IMR-90 (cell line): ENCODE data around the gene RNF223. TPM values are rescaled to one million over a fixed set of nuclear protein-coding genes. Genes with fewer than 3 reads are reported as not detected.

Experiments
- ATAC-seq: fragments of 200-7000 bp; cut with Tn5 transposase; 2 replicates; pipeline ENCODE4 v1.9.1; 2020; ENCODE audit warnings: low read depth, mild to moderate bottlenecking, moderate library complexity
- BruUV-seq: library from RNA; stranded (reverse); fragments of 400-500 nt; replicated peaks from 2 replicates; lab custom pipeline; 2021; lab: Mats Ljungman, UMichigan
- CTCF ChIA-PET: fragments of 300-600 bp; formaldehyde crosslinking; extraction: SDS; loops from one replicate; lab custom pipeline; 2021; ENCODE audit warnings: antibody characterized with exemption; lab: Yijun Ruan, JAX
- POLR2A ChIA-PET: fragments of 300-600 bp; sonication (Branson Sonifier 250); formaldehyde crosslinking; loops from one replicate; lab custom pipeline; 2022; ENCODE audit warnings: antibody characterized with exemption; ENCODE audit not compliant: unreplicated experiment; lab: Charles Lee
- DNase-seq: peaks from one replicate; pipeline ENCODE4 v3.0.0; 2013
- H2AFZ ChIP-seq: replicated peaks from 2 replicates; pipeline ENCODE3; 2013; ENCODE audit warnings: low read length, mild to moderate bottlenecking; ENCODE audit not compliant: poor library complexity
- H2AK5ac ChIP-seq: 2 replicates; pipeline ENCODE4 v1.6.1; 2013; ENCODE audit warnings: low read depth, low read length, inconsistent platforms
- H2AK9ac ChIP-seq: replicated peaks from 2 replicates; pipeline ENCODE3; 2013; ENCODE audit warnings: mild to moderate bottlenecking, low read depth, low read length, moderate library complexity; ENCODE audit not compliant: poor library complexity
- H2BK120ac ChIP-seq: 2 replicates; pipeline ENCODE4 v1.6.1; 2013; ENCODE audit warnings: low read depth, low read length, inconsistent platforms
- H2BK15ac ChIP-seq: 3 replicates; pipeline ENCODE4 v1.6.1; 2013; ENCODE audit warnings: low read depth, low read length, inconsistent platforms
- H2BK20ac ChIP-seq: 2 replicates; pipeline ENCODE4 v1.6.1; 2013; ENCODE audit warnings: low read depth, mild to moderate bottlenecking, inconsistent platforms, low read length, moderate library complexity
- H2BK5ac ChIP-seq: 2 replicates; pipeline ENCODE4 v1.6.1; 2013; ENCODE audit warnings: mild to moderate bottlenecking, low read depth, low read length, inconsistent platforms; ENCODE audit not compliant: poor library complexity, severe bottlenecking
- H3K14ac ChIP-seq: replicated peaks from 2 replicates; pipeline ENCODE4 v1.6.1; 2013; ENCODE audit warnings: low read depth, low read length, inconsistent platforms
- H3K18ac ChIP-seq: 2 replicates; pipeline ENCODE4 v1.6.1; 2013; ENCODE audit warnings: low read depth, low read length, control low read depth
- H3K23ac ChIP-seq: 2 replicates; pipeline ENCODE4 v1.6.1; 2013; ENCODE audit warnings: low read depth, low read length, inconsistent platforms
- H3K27ac ChIP-seq: 2 replicates; pipeline ENCODE4 v1.5.1; 2013; ENCODE audit warnings: mild to moderate bottlenecking, control low read depth, low read length; ENCODE audit not compliant: insufficient read depth
- H3K27me3 ChIP-seq: 2 replicates; pipeline ENCODE4 v1.6.1; 2013; ENCODE audit warnings: low read length; ENCODE audit not compliant: control insufficient read depth, insufficient read depth
- H3K36me3 ChIP-seq: 2 replicates; pipeline ENCODE4 v1.6.1; 2013; ENCODE audit warnings: low read length, mixed read lengths; ENCODE audit not compliant: control insufficient read depth, insufficient read depth
- H3K4ac ChIP-seq: 2 replicates; pipeline ENCODE4 v1.6.1; 2013; ENCODE audit warnings: low read depth, low read length, inconsistent platforms
- H3K4me1 ChIP-seq: 2 replicates; pipeline ENCODE4 v1.6.1; 2013; ENCODE audit warnings: low read length, mixed read lengths; ENCODE audit not compliant: control insufficient read depth, insufficient read depth
- H3K4me2 ChIP-seq: 2 replicates; pipeline ENCODE4 v1.6.1; 2013; ENCODE audit warnings: low read depth, mild to moderate bottlenecking, control low read depth, low read length, moderate library complexity
- H3K4me3 ChIP-seq: 2 replicates; pipeline ENCODE4 v1.5.1; 2013; ENCODE audit warnings: low read depth, mild to moderate bottlenecking, control low read depth, low read length, moderate library complexity; ENCODE audit not compliant: insufficient read depth
- H3K56ac ChIP-seq: 2 replicates; pipeline ENCODE4 v1.6.1; 2013; ENCODE audit warnings: low read length, inconsistent platforms; ENCODE audit not compliant: insufficient read depth; ENCODE audit errors: extremely low read depth
- H3K79me1 ChIP-seq, 2 experiments: 2 replicates each; pipeline ENCODE4 v1.6.1; 2013; ENCODE audit warnings: low read length in 2 of 2, inconsistent platforms in 1 of 2, low read depth in 1 of 2
- H3K9ac ChIP-seq: 2 replicates; pipeline ENCODE4 v1.6.1; 2013; ENCODE audit warnings: low read depth, low read length, control low read depth
- H3K9me1 ChIP-seq: 2 replicates; pipeline ENCODE4 v1.6.1; 2013; ENCODE audit warnings: low read length, inconsistent platforms; ENCODE audit not compliant: insufficient read depth
- H3K9me3 ChIP-seq: 2 replicates; pipeline ENCODE4 v1.6.1; 2013; ENCODE audit warnings: low read length; ENCODE audit not compliant: control insufficient read depth, insufficient read depth
- H4K20me1 ChIP-seq: 2 replicates; pipeline ENCODE4 v1.6.1; 2013; ENCODE audit warnings: low read length, inconsistent platforms; ENCODE audit not compliant: insufficient read depth
- H4K5ac ChIP-seq: 2 replicates; pipeline ENCODE4 v1.6.1; 2013; ENCODE audit warnings: mild to moderate bottlenecking, low read depth, low read length, control low read depth
- H4K8ac ChIP-seq, 2 experiments: 2 replicates each; pipeline ENCODE4 v1.6.1; 2013; ENCODE audit warnings: low read depth in 2 of 2, low read length in 2 of 2, control low read depth in 1 of 2, inconsistent platforms in 1 of 2
- H4K91ac ChIP-seq: 2 replicates; pipeline ENCODE4 v1.6.1; 2013; ENCODE audit warnings: low read depth, low read length, inconsistent platforms; ENCODE audit not compliant: insufficient read depth
- BHLHE40 ChIP-seq: fragments of 150-350 bp; IDR thresholded peaks from 2 replicates; pipeline ENCODE4 v1.6.1; 2016; ENCODE audit warnings: mild to moderate bottlenecking, low read depth, low read length
- CEBPB ChIP-seq: IDR thresholded peaks from 2 replicates; pipeline ENCODE4 v1.6.1; 2012; ENCODE audit warnings: low read depth, low read length, improper control_type of control experiment
- CHD1 ChIP-seq: IDR thresholded peaks from 2 replicates; pipeline ENCODE4 v1.6.1; 2012; ENCODE audit warnings: low read depth, low read length, improper control_type of control experiment
- CTCF ChIP-seq: conservative IDR thresholded peaks from 2 replicates; pipeline ENCODE4 v1.5.1; 2012; ENCODE audit warnings: mild to moderate bottlenecking, low read depth, low read length, improper control_type of control experiment
- ELK1 ChIP-seq: fragments of 150-350 bp; IDR thresholded peaks from 2 replicates; pipeline ENCODE4 v1.6.1; 2016; ENCODE audit warnings: low read depth, mild to moderate bottlenecking, low read length, moderate library complexity, borderline replicate concordance
- FOS ChIP-seq: fragments of 150-350 bp; IDR thresholded peaks from 2 replicates; pipeline ENCODE4 v1.6.1; 2016; ENCODE audit warnings: low read depth, low read length
- MAFK ChIP-seq: IDR thresholded peaks from 2 replicates; pipeline ENCODE4 v1.6.1; 2012; ENCODE audit warnings: low read depth, low read length, improper control_type of control experiment
- MAZ ChIP-seq: IDR thresholded peaks from 2 replicates; pipeline ENCODE4 v1.6.1; 2012; ENCODE audit warnings: low read depth, mild to moderate bottlenecking, low read length, improper control_type of control experiment, moderate library complexity, borderline replicate concordance
- MXI1 ChIP-seq: IDR thresholded peaks from 2 replicates; pipeline ENCODE4 v1.6.1; 2012; ENCODE audit warnings: low read depth, mild to moderate bottlenecking, low read length, moderate library complexity, borderline replicate concordance
- NFE2L2 ChIP-seq: fragments of 150-350 bp; IDR thresholded peaks from 2 replicates; pipeline ENCODE4 v1.6.1; 2016; ENCODE audit warnings: low read depth, mild to moderate bottlenecking, low read length
- POLR2A ChIP-seq: IDR thresholded peaks from 2 replicates; pipeline ENCODE4 v1.6.1; 2012; ENCODE audit warnings: mild to moderate bottlenecking, low read depth, low read length
- RAD21 ChIP-seq: IDR thresholded peaks from 2 replicates; pipeline ENCODE4 v1.6.1; 2012; ENCODE audit warnings: low read length, improper control_type of control experiment
- RCOR1 ChIP-seq: IDR thresholded peaks from 2 replicates; pipeline ENCODE4 v1.6.1; 2012; ENCODE audit warnings: mild to moderate bottlenecking, low read length, improper control_type of control experiment; ENCODE audit not compliant: insufficient replicate concordance
- RFX5 ChIP-seq: IDR thresholded peaks from 2 replicates; pipeline ENCODE4 v1.8.0; 2012; ENCODE audit warnings: low read depth, mild to moderate bottlenecking, low read length, moderate library complexity
- SMC3 ChIP-seq: fragments of 150-350 bp; IDR thresholded peaks from 2 replicates; pipeline ENCODE4 v1.6.1; 2016; ENCODE audit warnings: low read depth, mild to moderate bottlenecking, antibody characterized with exemption, low read length, moderate library complexity
- USF2 ChIP-seq: fragments of 150-350 bp; IDR thresholded peaks from 2 replicates; pipeline ENCODE4 v1.6.1; 2017; ENCODE audit warnings: mild to moderate bottlenecking, antibody characterized with exemption, low read length, low read depth
- WGBS, 2 experiments: methylation state at CpG; one replicate each; pipeline versions ENCODE4 v1.1.5 to v1.1.7; 2013; ENCODE audit warnings: missing lambda C conversion rate in 2 of 2; ENCODE audit not compliant: insufficient read length in 1 of 2; ENCODE audit errors: extremely low coverage in 2 of 2; 5-methylcytosine and 5-hydroxymethylcytosine counted together
- dilution Hi-C: fragments of 300-500 bp; cut with HindIII; formaldehyde crosslinking; loops from one replicate; pipeline ENCODE4 v1.14.3; 2018; ENCODE audit warnings: low sequenced_read_pairs; ENCODE audit not compliant: unreplicated experiment
- in situ Hi-C: fragments of 300-500 bp; cut with MboI; formaldehyde crosslinking; loops from 3 replicates; pipeline ENCODE4 v1.14.3; 2019; ENCODE audit warnings: low sequenced_read_pairs, inconsistent platforms, mixed read lengths
- intact Hi-C: fragments of 100-400 bp; cut with micrococcal nuclease; formaldehyde crosslinking; loops from 2 replicates; pipeline ENCODE4 v1.10.0; 2022
- polyA plus RNA-seq, 3 experiments: library from polyadenylated mRNA; depleted of rRNA; stranded (reverse); fragments of >200 nt; gene quantifications; 2 replicates each; pipeline ENCODE4 v1.2.3, GENCODE V29; 2012; ENCODE audit warnings: low replicate concordance in 1 of 3
- total RNA-seq: library from RNA; depleted of rRNA; stranded (reverse); fragments of >200 nt; gene quantifications from 2 replicates; pipeline ENCODE4 v1.2.3, GENCODE V29; 2012

RNF223 gene
- total and polyA plus RNA-seq, 2 of the 4 experiments (the other 2 are of a cell fraction): not detected

GRCh38 chr1:1093610-1093943 lies 19.5 kb upstream of the RNF223 start:
- H4K8ac ChIP-seq: no peak overlapping the region
- no peak overlapping the region for H3K9ac ChIP-seq
- H4K91ac ChIP-seq: no peak overlapping the region
- no peaks in the 10 kb centered on the region for H3K9me3 ChIP-seq
- ChIA-PET CTCF (no interaction called here), POLR2A (no interaction called here)
- no peak overlapping the region for H3K18ac ChIP-seq
- no peaks in the 10 kb centered on the region for H3K36me3 ChIP-seq
- H3K56ac ChIP-seq: no peak overlapping the region
- H3K79me1 ChIP-seq: no peaks in the 10 kb centered on the region
- intact Hi-C loops (no loop called here), dilution Hi-C loops (no loop called here), in situ Hi-C loops (no loop called here)
- DNase-seq: no peak
- TF ChIP-seq ELK1 (no peak), USF2 (no peak), RFX5 (no peak), NFE2L2 (no peak), FOS (no peak), RAD21 (no peak), CEBPB (no peak), MAZ (no peak), MAFK (no peak), MXI1 (no peak), CHD1 (no peak), CTCF (no peak), POLR2A (no peak), RCOR1 (no peak), SMC3 (no peak), BHLHE40 (no peak)
- ATAC-seq: no peak
- H3K4me1 ChIP-seq: no peaks in the 10 kb centered on the region
- H2BK120ac ChIP-seq: no peak overlapping the region
- H2AK5ac ChIP-seq: no peak overlapping the region
- H3K4me3 ChIP-seq: no peak overlapping the region
- H3K14ac ChIP-seq: no peak overlapping the region
- BruUV-seq: no TSS peak
- 91% methylated on average over 8 of the region's 10 CpGs; no CpG with 5 or more reads in 1 of the 2 experiments for WGBS, 2 experiments
- no peak overlapping the region for H2BK20ac ChIP-seq
- H2BK5ac ChIP-seq: no peak overlapping the region
- H3K4ac ChIP-seq: no peak overlapping the region
- no peak overlapping the region for H2AK9ac ChIP-seq
- H3K23ac ChIP-seq: no peak overlapping the region
- no peak overlapping the region for H3K4me2 ChIP-seq
- no peaks in the 10 kb centered on the region for H4K20me1 ChIP-seq
- 0 out of 2 replicates have a peak, but pooled peaks cover 3% of the 10 kb centered on the region for H3K9me1 ChIP-seq
- no peak overlapping the region for H4K5ac ChIP-seq
- no peak overlapping the region for H3K27ac ChIP-seq
- no peak overlapping the region for H2BK15ac ChIP-seq
- H3K27me3 ChIP-seq: no peaks in the 10 kb centered on the region
- H2AFZ ChIP-seq: no peak overlapping the region
